HepG2 (cell line): Measurements from ENCODE around the gene ZBTB7A. TPM values are rescaled to one million over a fixed set of nuclear protein-coding genes. Genes with fewer than 3 reads are reported as not detected.

Experiments used
- CREBL2 ChIP-seq: sonication (generic); formaldehyde crosslinking; IDR thresholded peaks from 2 replicates; pipeline ENCODE4 v1.8.1; 2023; ENCODE audit warnings: missing genetic modification reagents, mild to moderate bottlenecking, borderline replicate concordance
- ESRRA ChIP-seq: sonication (generic); formaldehyde crosslinking; IDR thresholded peaks from 2 replicates; pipeline ENCODE4 v1.5.1; 2020; ENCODE audit warnings: mild to moderate bottlenecking, low read depth, missing genetic modification reagents
- HOXD1 ChIP-seq: sonication (generic); formaldehyde crosslinking; IDR thresholded peaks from 2 replicates; pipeline ENCODE4 v1.5.0; 2020; ENCODE audit warnings: missing genetic modification reagents
- KDM6A ChIP-seq: IDR thresholded peaks from 2 replicates; pipeline ENCODE4 v1.6.1; 2016; ENCODE audit warnings: low read depth
- KLF6 ChIP-seq: IDR thresholded peaks from 2 replicates; pipeline ENCODE4 v1.8.0; 2016; ENCODE audit warnings: missing biosample characterization, missing genetic modification reagents
- MTF1 ChIP-seq: sonication (generic); formaldehyde crosslinking; IDR thresholded peaks from 2 replicates; pipeline ENCODE4 v1.5.0; 2020; ENCODE audit warnings: missing genetic modification reagents
- NFATC3 ChIP-seq: sonication (generic); formaldehyde crosslinking; IDR thresholded peaks from 2 replicates; pipeline ENCODE4 v1.5.1; 2020; ENCODE audit warnings: mild to moderate bottlenecking, missing genetic modification reagents
- PBX3 ChIP-seq: sonication (generic); formaldehyde crosslinking; IDR thresholded peaks from 2 replicates; pipeline ENCODE4 v1.8.1; 2023; ENCODE audit warnings: missing genetic modification reagents, inconsistent platforms, borderline replicate concordance
- PHF8 ChIP-seq: sonication (generic); formaldehyde crosslinking; IDR thresholded peaks from 2 replicates; pipeline ENCODE4 v1.5.0; 2020; ENCODE audit warnings: missing genetic modification reagents
- RBM39 ChIP-seq: fragments of 200-400 bp; formaldehyde crosslinking; IDR thresholded peaks from one replicate; pipeline ENCODE4 v1.6.1; 2018; ENCODE audit warnings: antibody characterized with exemption, mild to moderate bottlenecking, low read depth, low read length; ENCODE audit not compliant: poor library complexity, severe bottlenecking
- SIN3B ChIP-seq: fragments of 150-350 bp; IDR thresholded peaks from 2 replicates; pipeline ENCODE4 v1.6.1; 2014; ENCODE audit warnings: low read length
- SRSF1 ChIP-seq: fragments of 200-400 bp; formaldehyde crosslinking; optimal IDR thresholded peaks from 2 replicates; pipeline ENCODE3; 2017; ENCODE audit warnings: mild to moderate bottlenecking, low read depth, low read length, moderate library complexity
- SYNCRIP ChIP-seq: fragments of 200-400 bp; formaldehyde crosslinking; IDR thresholded peaks from 2 replicates; pipeline ENCODE4 v1.6.1; 2018; ENCODE audit warnings: mild to moderate bottlenecking, low read depth, low read length; ENCODE audit not compliant: insufficient read depth
- TOPORS ChIP-seq: sonication (generic); formaldehyde crosslinking; IDR thresholded peaks from 2 replicates; pipeline ENCODE4 v1.8.0; 2023; ENCODE audit warnings: mild to moderate bottlenecking, missing genetic modification reagents
- XBP1 ChIP-seq: sonication (generic); formaldehyde crosslinking; IDR thresholded peaks from 2 replicates; pipeline ENCODE4 v1.5.0; 2020; ENCODE audit warnings: missing genetic modification reagents
- YY1 ChIP-seq: IDR thresholded peaks from 2 replicates; pipeline ENCODE4 v1.6.1; 2011; ENCODE audit warnings: low read length, low read depth, moderate library complexity, mild to moderate bottlenecking; ENCODE audit not compliant: insufficient read depth, insufficient replicate concordance
- ZBTB10 ChIP-seq: sonication (generic); formaldehyde crosslinking; IDR thresholded peaks from 2 replicates; pipeline ENCODE4 v1.4.0; 2020; ENCODE audit warnings: missing genetic modification reagents, borderline replicate concordance
- ZBTB21 ChIP-seq: sonication (generic); formaldehyde crosslinking; IDR thresholded peaks from 2 replicates; pipeline ENCODE4 v1.4.0; 2020; ENCODE audit warnings: missing genetic modification reagents
- ZFYVE20 ChIP-seq: sonication (generic); formaldehyde crosslinking; IDR thresholded peaks from 2 replicates; pipeline ENCODE4 v1.8.0; 2023; ENCODE audit warnings: low read depth, mild to moderate bottlenecking, moderate library complexity, missing genetic modification reagents, borderline replicate concordance
- ZGPAT ChIP-seq: IDR thresholded peaks from 2 replicates; pipeline ENCODE4 v1.6.1; 2016; ENCODE audit warnings: mild to moderate bottlenecking
- ZMAT5 ChIP-seq: sonication (generic); formaldehyde crosslinking; IDR thresholded peaks from 2 replicates; pipeline ENCODE4 v1.5.0; 2020; ENCODE audit warnings: mild to moderate bottlenecking, low read depth, missing genetic modification reagents, borderline replicate concordance
- ZNF576 ChIP-seq: sonication (generic); formaldehyde crosslinking; IDR thresholded peaks from 2 replicates; pipeline ENCODE4 v1.4.0; 2020; ENCODE audit warnings: mild to moderate bottlenecking, missing genetic modification reagents
- ZNF788 ChIP-seq: sonication (generic); formaldehyde crosslinking; IDR thresholded peaks from 2 replicates; pipeline ENCODE4 v1.5.0; 2020; ENCODE audit warnings: mild to moderate bottlenecking, missing genetic modification reagents, borderline replicate concordance
- polyA plus RNA-seq, 8 experiments: library from polyadenylated mRNA; depleted of rRNA in 3 of 8; stranded (reverse) in 7 of 8; unstranded in 1 of 8; fragments of >200 nt; fragmentation: Illumina TruSeq in 4 of 8; extraction: Trizol in 4 of 8; gene quantifications; 2 replicates each; pipeline versions ENCODE4 v1.2.1 to v1.2.3, GENCODE V29; 2011 to 2016; ENCODE audit warnings: low read depth in 4 of 8, missing spikeins in 1 of 8, mixed read lengths in 1 of 8; ENCODE audit not compliant: insufficient read depth in 1 of 8
- total RNA-seq, 5 experiments: library from RNA; depleted of rRNA; stranded (reverse); fragments of >200 nt; fragmentation: Illumina TruSeq; extraction: Trizol; gene quantifications; 2 replicates each; pipeline ENCODE4 v1.2.3, GENCODE V29; 2016; ENCODE audit warnings: low read depth in 1 of 5

Gene ZBTB7A
- total and polyA plus RNA-seq, 2 of the 13 experiments (the other 11 are each of a cell fraction or from before 2014, with no cell fraction given), result 3.6 to 4.0 TPM

- TF ChIP-seq ZBTB10 (CRISPR knock-in tag), result peak; percentile 47; the same call in 1 of the 2 replicates
- no peak for TF ChIP-seq HOXD1 (CRISPR knock-in tag)
- TF ChIP-seq XBP1 (CRISPR knock-in tag), result no peak
- no peak for TF ChIP-seq SRSF1
- no peak for TF ChIP-seq ZNF788 (CRISPR knock-in tag)
- TF ChIP-seq MTF1 (CRISPR knock-in tag), result no peak
- TF ChIP-seq RBM39, result peak; percentile 51
- TF ChIP-seq KDM6A (CRISPR knock-in tag), result no peak
- no peak for TF ChIP-seq ZFYVE20 (CRISPR knock-in tag)
- no peak for TF ChIP-seq SIN3B
- TF ChIP-seq ZMAT5, result no peak
- peak; percentile 98 for TF ChIP-seq ESRRA (CRISPR knock-in tag)
- no peak for TF ChIP-seq ZNF576 (CRISPR knock-in tag)
- no peak for TF ChIP-seq NFATC3 (CRISPR knock-in tag)
- peak; percentile 44 for TF ChIP-seq PHF8 (CRISPR knock-in tag)
- no peak for TF ChIP-seq PBX3 (CRISPR knock-in tag)
- TF ChIP-seq TOPORS (CRISPR knock-in tag), result no peak
- TF ChIP-seq CREBL2, result no peak
- peak; percentile 32 for TF ChIP-seq YY1
- no peak for TF ChIP-seq KLF6 (CRISPR knock-in tag)
- 0 out of 2 replicates have a peak, but pooled peaks have one; percentile 21 for TF ChIP-seq ZGPAT (CRISPR knock-in tag)
- TF ChIP-seq SYNCRIP, result no peak
- TF ChIP-seq ZBTB21 (CRISPR knock-in tag), result no peak
Observed at GRCh38 chr19:4077800-4078684, 11.3 kb upstream of the ZBTB7A start (continued).
